ENCODE measurements around the gene ADCK1. TPM values are rescaled to one million over a fixed set of nuclear protein-coding genes. Genes with fewer than 3 reads are reported as not detected.

The ADCK1 gene
- total RNA-seq, 1 donor from 2014 or later, result 5.6 TPM

DNA sequence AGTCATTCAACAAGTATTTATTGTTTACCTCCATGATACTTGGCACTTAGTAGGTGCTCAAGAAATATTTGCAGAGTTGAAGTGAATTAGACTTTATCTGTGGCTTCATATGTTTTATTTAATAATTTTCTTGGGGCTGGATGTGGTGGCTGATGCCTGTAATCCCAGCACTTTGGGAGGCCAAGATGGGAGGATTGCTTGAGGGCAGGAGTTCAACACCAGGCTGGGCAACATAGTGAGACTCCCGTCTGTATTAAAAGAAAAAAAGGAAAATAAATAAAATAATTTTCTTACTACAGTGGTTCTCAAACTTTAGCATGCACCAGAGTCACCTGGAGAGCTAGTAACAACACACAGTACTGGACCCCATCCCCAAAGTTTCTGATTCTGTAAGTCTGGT, 905 bp downstream of the ADCK1 start:
- no peaks in the 10 kb centered on the region for H3K9me3 Mint-ChIP-seq (ENCODE audit: unreplicated experiment)
- no peak for DNase-seq
- H3K4me3 Mint-ChIP-seq (ENCODE audit: unreplicated experiment), result peak overlapping the region; percentile 87
- H3K4me1 Mint-ChIP-seq (ENCODE audit: low read depth, unreplicated experiment), result peaks cover 1% of the 10 kb centered on the region
- no peaks in the 10 kb centered on the region for H3K36me3 Mint-ChIP-seq (ENCODE audit: unreplicated experiment)
- TF ChIP-seq CTCF (IDR thresholded peaks at IDR 0.05; ENCODE audit: partially characterized antibody, unreplicated experiment), result no peak
- H3K27me3 Mint-ChIP-seq (ENCODE audit: unreplicated experiment), result peaks cover 2% of the 10 kb centered on the region
- no peak overlapping the region for H3K27ac Mint-ChIP-seq (ENCODE audit: unreplicated experiment)

DNA sequence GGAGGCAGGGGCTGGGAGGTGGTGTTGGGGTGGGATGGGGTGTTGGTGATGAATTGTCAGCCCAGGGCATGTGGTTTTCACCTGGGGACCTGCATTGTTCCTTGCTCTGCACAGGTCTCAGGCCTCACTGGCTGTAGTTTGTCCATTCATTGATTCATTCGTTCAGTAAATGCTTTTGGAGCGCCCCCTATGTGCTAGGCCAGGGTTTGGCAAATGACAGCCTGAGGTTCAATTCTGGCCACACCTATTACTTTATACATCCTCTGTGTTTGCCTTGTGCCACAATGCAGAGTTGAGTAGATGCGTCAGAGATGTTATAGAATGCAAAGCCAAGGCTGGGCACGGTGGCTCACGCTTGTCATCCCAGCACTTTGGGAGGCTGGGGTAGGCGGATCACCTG, 4.7 kb downstream of the ADCK1 start:
- Mint-ChIP-seq H3K27ac (ENCODE audit: unreplicated experiment) (no peak overlapping the region), H3K27me3 (ENCODE audit: unreplicated experiment) (peaks cover 1% of the 10 kb centered on the region), H3K4me3 (ENCODE audit: unreplicated experiment) (no peak overlapping the region), H3K9me3 (ENCODE audit: unreplicated experiment) (peaks cover 2% of the 10 kb centered on the region), H3K4me1 (ENCODE audit: low read depth, unreplicated experiment) (peaks cover 1% of the 10 kb centered on the region), H3K36me3 (ENCODE audit: unreplicated experiment) (no peaks in the 10 kb centered on the region)
- DNase-seq, result peak; percentile 24
- TF ChIP-seq CTCF (IDR thresholded peaks at IDR 0.05; ENCODE audit: partially characterized antibody, unreplicated experiment), result peak; percentile 36

GRCh38 chr14:77805706-77806105, 5.8 kb downstream of the ADCK1 start:
- Mint-ChIP-seq H3K27ac (ENCODE audit: unreplicated experiment) (no peak overlapping the region), H3K27me3 (ENCODE audit: unreplicated experiment) (peaks cover 1% of the 10 kb centered on the region), H3K36me3 (ENCODE audit: unreplicated experiment) (no peaks in the 10 kb centered on the region), H3K4me1 (ENCODE audit: low read depth, unreplicated experiment) (no peaks in the 10 kb centered on the region), H3K9me3 (ENCODE audit: unreplicated experiment) (peaks cover 2% of the 10 kb centered on the region), H3K4me3 (ENCODE audit: unreplicated experiment) (no peak overlapping the region)
- no peak for DNase-seq
- no peak for TF ChIP-seq CTCF (IDR thresholded peaks at IDR 0.05; ENCODE audit: partially characterized antibody, unreplicated experiment)

DNA sequence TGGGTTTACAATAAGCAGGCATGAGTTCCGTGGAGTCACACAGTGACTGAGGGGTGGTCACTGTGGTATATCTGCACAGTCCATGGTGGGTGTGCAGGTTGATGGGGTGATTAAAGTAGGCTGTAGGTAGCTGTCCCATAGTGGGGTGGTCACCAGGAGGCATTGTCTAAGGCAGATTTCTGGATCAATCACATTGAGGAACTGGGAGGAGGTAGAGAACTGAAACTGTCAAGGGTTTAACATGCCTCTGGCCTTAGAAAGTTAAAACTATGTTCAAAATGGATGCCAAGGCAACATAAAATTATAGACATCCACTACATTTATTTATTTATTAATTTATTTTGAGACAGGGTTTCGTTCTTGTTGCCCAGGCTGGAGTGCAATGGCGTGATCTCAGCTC, 8.3 kb downstream of the ADCK1 start:
- Mint-ChIP-seq H3K36me3 (ENCODE audit: unreplicated experiment) (no peaks in the 10 kb centered on the region), H3K27ac (ENCODE audit: unreplicated experiment) (no peak overlapping the region), H3K9me3 (ENCODE audit: unreplicated experiment) (peaks cover 4% of the 10 kb centered on the region), H3K4me1 (ENCODE audit: low read depth, unreplicated experiment) (no peaks in the 10 kb centered on the region), H3K4me3 (ENCODE audit: unreplicated experiment) (no peak overlapping the region), H3K27me3 (ENCODE audit: unreplicated experiment) (peaks cover 1% of the 10 kb centered on the region)
- no peak for DNase-seq
- no peak for TF ChIP-seq CTCF (IDR thresholded peaks at IDR 0.05; ENCODE audit: partially characterized antibody, unreplicated experiment)

GRCh38 chr14:77809011-77809410, 9.1 kb downstream of the ADCK1 start:
- Mint-ChIP-seq H3K27me3 (ENCODE audit: unreplicated experiment) (peaks cover 1% of the 10 kb centered on the region), H3K9me3 (ENCODE audit: unreplicated experiment) (peaks cover 4% of the 10 kb centered on the region), H3K27ac (ENCODE audit: unreplicated experiment) (no peak overlapping the region), H3K4me3 (ENCODE audit: unreplicated experiment) (no peak overlapping the region), H3K4me1 (ENCODE audit: low read depth, unreplicated experiment) (no peaks in the 10 kb centered on the region), H3K36me3 (ENCODE audit: unreplicated experiment) (no peaks in the 10 kb centered on the region)
- no peak for DNase-seq
- TF ChIP-seq CTCF (IDR thresholded peaks at IDR 0.05; ENCODE audit: partially characterized antibody, unreplicated experiment), result no peak

Measured in glutamatergic neuron (in vitro differentiated cells).